Measurements from ENCODE around the gene CORO1C.

GRCh38 chr12:108734200-108734906 lies 3.0 kb upstream of the CORO1C start:
- TF ChIP-seq EZH2 (IDR thresholded peaks at IDR 0.05; ENCODE audit: insufficient read depth, poor library complexity, severe bottlenecking) (no peak), EZH2phosphoT487 (IDR thresholded peaks at IDR 0.05; ENCODE audit: insufficient read depth, low read depth) (no peak)
